Left lung (tissue), 10 donors: Measurements from ENCODE around the gene METTL23. TPM values are rescaled to one million over a fixed set of nuclear protein-coding genes. Genes with fewer than 3 reads are reported as not detected.
"Not testable (repeated sequence)": the region's sequence is repeated elsewhere in the genome, so short reads cannot be mapped to it uniquely, and the experiment has no call there.

Source experiments
- ATAC-seq: fragments of 200-7000 bp; cut with Tn5 transposase; one replicate; pipeline ENCODE4 v1.9.1; 2020; ENCODE audit warnings: moderate library complexity
- DNase-seq, 4 donors: peaks; one replicate each; pipeline ENCODE4 v3.0.0-alpha.2; 2013 to 2020
- H3K27ac ChIP-seq, 2 donors: fragments of 200-600 bp; sonication (generic) in 1 of 2; one replicate each; pipeline versions ENCODE4 v1.5.0 to v1.8.0; 2020 to 2021
- H3K27me3 ChIP-seq, 2 donors: fragments of 200-600 bp; sonication (generic) in 1 of 2; one replicate each; pipeline versions ENCODE4 v1.5.0 to v1.8.0; 2020 to 2021
- H3K36me3 ChIP-seq, 2 donors: fragments of 200-600 bp; sonication (generic) in 1 of 2; one replicate each; pipeline versions ENCODE4 v1.5.0 to v1.8.0; 2020 to 2021
- H3K4me1 ChIP-seq, 2 donors: fragments of 200-600 bp; one replicate each; pipeline ENCODE4 v1.8.0; 2021
- H3K4me3 ChIP-seq, 2 donors: fragments of 200-600 bp; sonication (generic) in 1 of 2; one replicate each; pipeline versions ENCODE4 v1.5.0 to v1.8.0; 2020 to 2021; ENCODE audit warnings: mild to moderate bottlenecking in 1 of 2
- H3K9me3 ChIP-seq, 2 donors: fragments of 200-600 bp; sonication (generic) in 1 of 2; one replicate each; pipeline versions ENCODE4 v1.5.0 to v1.8.0; 2020 to 2021
- CTCF ChIP-seq, 2 donors: fragments of 200-600 bp; sonication (generic) in 1 of 2; IDR thresholded peaks; one replicate each; pipeline versions ENCODE4 v1.5.0 to v1.8.0; 2021; ENCODE audit warnings: antibody characterized with exemption in 2 of 2
- intact Hi-C, 2 donors: fragments of 100-400 bp; cut with DNase I; formaldehyde crosslinking; loops; one replicate each; pipeline versions ENCODE4 v1.11.2 to v1.14.2; 2022
- polyA plus RNA-seq, 6 donors: library from polyadenylated mRNA; unstranded; fragments of 120-200 nt; gene quantifications; one replicate each; pipeline ENCODE4 v1.2.1, GENCODE V29; 2013; ENCODE audit not compliant: insufficient read length in 6 of 6
- total RNA-seq, 2 donors: library from RNA; stranded (reverse); fragmentation: NEBNext Ultra II Directional; extraction: Animal tissue kit (Norgen Biotek cat#: 25700); gene quantifications; one replicate each; pipeline ENCODE4 v1.2.1, GENCODE V29; 2021
- donor health status: DM: no; HTN: yes; CAD: no.
- donor health status: DM: no; HTN: no; CAD: no.

Gene METTL23
- total and polyA plus RNA-seq, 8 donors, result 30.6 to 40.2 (median 36.3) TPM

DNA sequence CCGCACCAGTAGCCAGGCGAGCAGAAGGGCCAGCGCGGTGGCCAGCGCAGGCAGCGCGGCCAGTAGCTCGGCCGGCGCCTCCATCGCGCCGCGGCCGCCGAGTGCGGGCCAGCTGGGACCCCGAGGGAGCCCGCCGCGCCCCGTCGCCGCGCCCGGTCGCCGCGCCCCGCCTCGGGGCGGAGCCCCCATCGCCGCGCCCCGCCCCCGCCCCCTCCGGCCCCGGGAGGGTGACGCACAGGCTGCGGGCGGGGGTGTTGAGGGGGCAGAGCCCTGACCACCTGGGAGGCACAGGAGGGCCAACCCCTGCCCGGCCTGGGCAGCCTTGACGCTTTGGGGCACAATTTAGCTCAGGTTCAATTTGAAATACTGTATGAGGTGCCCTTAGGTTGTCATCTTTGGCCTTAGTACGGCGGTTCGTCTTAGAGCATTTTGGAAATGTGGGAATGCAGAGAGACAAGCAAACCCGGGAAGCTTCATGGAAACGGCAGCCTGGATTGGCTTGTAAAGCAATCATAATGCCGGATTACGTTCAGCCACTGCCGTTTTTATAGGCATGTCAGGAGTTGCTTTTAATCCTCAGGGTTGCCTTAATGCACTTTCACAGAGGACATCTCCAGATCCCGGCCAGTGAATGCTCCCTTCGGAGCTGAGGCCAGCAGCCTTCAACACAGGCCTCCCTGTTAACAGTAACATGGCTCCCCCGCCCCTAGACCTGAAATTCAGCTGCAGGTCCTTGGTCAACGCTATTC lies 15.6 kb upstream of the METTL23 start, which contains the start of gene MXRA7:
MXRA7 (minus strand) TSS at position 103 of the 749 bp plus-strand sequence; CDS start at position 84, 19 bp downstream.
- TF ChIP-seq CTCF (IDR thresholded peaks at IDR 0.05), result no peak
- Histone ChIP-seq H3K9me3 (no peaks in the 10 kb centered on the region), H3K4me3 (peak within 1 kb of the TSS; percentile 51 to 80), H3K27me3 (peaks cover 0 to 6% of the 10 kb centered on the region in 2 donors), H3K4me1 (peaks cover 35 to 63% of the 10 kb centered on the region in 2 donors), H3K27ac (peak within 1 kb of the TSS; percentile 67 to 88), H3K36me3 (peaks cover 0 to 30% of the 10 kb centered on the region in 2 donors)
- intact Hi-C loops, result loop anchor here in 1 of 2 donors (10.0 kb wide), 1 partner anchor 156 kb away; no protein-coding TSS in a partner anchor
- DNase-seq, result peak in 3 of 4 donors; percentile 76 to 87 (median 76)
- peak; percentile 71 for ATAC-seq

GRCh38 chr17:76712321-76712720 lies 14.3 kb upstream of the METTL23 start:
- DNase-seq, H3K4me3 ChIP-seq, H3K9me3 ChIP-seq, ATAC-seq, H3K27me3 ChIP-seq: not testable (repeated sequence)
- Histone ChIP-seq H3K36me3 (peaks cover 0 to 43% of the 10 kb centered on the region in 2 donors), H3K4me1 (peaks cover 47 to 75% of the 10 kb centered on the region in 2 donors), H3K27ac (peak overlapping the region; percentile 55 to 70)
- intact Hi-C loops, result loop anchor here in 1 of 2 donors (10.0 kb wide), 1 partner anchor 158 kb away; no protein-coding TSS in a partner anchor

DNA sequence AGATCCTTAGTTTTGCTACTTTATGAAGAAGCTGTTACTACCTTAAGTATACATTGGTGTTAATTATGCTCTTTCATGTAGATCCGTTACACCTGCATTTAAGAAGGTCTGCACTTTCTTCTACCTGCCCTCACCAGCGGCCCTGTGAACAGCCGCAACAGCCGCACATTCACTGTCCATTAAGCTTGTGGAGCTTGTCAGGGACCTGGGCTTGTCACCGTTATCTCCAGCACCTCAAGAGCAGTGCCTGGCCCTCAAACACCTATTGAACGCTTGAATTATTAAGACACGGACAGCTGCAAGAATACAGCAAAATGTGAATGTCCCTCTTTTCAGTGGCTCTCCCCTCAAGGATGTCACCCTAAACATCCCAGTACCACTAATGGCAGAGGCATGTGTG lies 12.9 kb upstream of the METTL23 start:
- H3K27me3 ChIP-seq, result peaks cover 0 to 6% of the 10 kb centered on the region in 2 donors
- intact Hi-C loops, result loop anchor here in 1 of 2 donors (10.0 kb wide), 1 partner anchor 159 kb away; no protein-coding TSS in a partner anchor
- no peak for TF ChIP-seq CTCF (IDR thresholded peaks at IDR 0.05)
- no peak overlapping the region for H3K4me3 ChIP-seq
- peaks cover 0 to 57% of the 10 kb centered on the region in 2 donors for H3K36me3 ChIP-seq
- no peak overlapping the region for H3K27ac ChIP-seq
- no peak for ATAC-seq
- DNase-seq, result no peak
- peaks cover 33 to 71% of the 10 kb centered on the region in 2 donors for H3K4me1 ChIP-seq
- H3K9me3 ChIP-seq, result no peaks in the 10 kb centered on the region

DNA sequence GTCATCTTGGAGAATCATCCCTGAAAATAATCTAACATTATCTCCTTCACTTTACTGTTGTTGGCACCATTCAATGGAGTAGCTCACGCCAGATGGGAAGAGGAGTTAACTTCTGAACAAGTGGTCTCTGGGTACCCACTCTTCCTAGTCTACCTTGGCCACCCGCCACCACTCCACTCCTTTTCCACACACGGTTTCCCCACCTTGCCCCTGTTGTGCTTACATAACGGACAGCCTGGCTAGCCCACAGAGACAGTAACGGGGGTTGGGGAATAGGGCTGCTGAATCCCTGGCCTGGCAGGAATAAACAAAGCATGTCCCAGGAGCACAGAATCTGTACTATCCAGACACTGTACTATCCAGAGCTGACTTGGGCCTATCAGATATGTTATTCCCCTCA lies 12.3 kb upstream of the METTL23 start:
- no peak for TF ChIP-seq CTCF (IDR thresholded peaks at IDR 0.05)
- H3K27me3 ChIP-seq, result peaks cover 0 to 6% of the 10 kb centered on the region in 2 donors
- peak overlapping the region in 1 of 2 donors; percentile 95 for H3K27ac ChIP-seq
- intact Hi-C loops, result loop anchor here in 1 of 2 donors (10.0 kb wide), 1 partner anchor 160 kb away; no protein-coding TSS in a partner anchor
- DNase-seq, result no peak
- H3K4me3 ChIP-seq, result no peak overlapping the region
- H3K4me1 ChIP-seq, result peaks cover 29 to 66% of the 10 kb centered on the region in 2 donors
- H3K9me3 ChIP-seq, result no peaks in the 10 kb centered on the region
- peaks cover 0 to 63% of the 10 kb centered on the region in 2 donors for H3K36me3 ChIP-seq
- no peak for ATAC-seq

DNA sequence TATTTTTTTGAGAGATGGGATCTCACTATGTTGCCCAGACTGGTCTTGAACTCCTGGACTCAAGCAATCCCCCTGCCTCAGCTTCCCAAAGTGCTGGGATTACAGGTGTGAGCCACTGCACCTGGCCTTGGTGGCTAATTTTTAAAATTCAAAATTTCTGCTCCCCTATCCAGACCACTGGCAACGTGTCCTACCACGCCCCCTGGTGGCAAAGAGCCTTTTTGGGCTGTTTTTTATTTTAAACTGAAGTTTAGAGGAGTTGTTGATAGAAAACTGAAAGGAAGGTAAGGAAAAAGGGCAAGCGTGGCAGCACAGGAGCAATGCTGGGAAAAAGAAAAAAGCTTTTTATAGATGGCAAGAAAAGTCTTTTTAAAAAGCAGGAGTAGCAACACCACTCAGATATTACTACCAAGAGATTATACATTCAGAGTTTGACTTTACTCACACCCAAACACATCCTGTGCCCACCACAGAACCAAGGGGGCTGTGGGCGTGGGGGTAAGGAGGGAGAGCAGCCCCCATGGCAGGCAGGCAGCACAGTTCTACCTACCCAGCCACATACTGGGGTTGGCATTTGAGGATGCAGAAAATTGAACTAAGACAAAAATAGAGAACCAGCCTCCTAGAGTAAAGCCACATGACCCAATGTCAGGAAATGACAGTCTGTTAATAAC lies 11.7 kb upstream of the METTL23 start:
- no peak overlapping the region for H3K4me3 ChIP-seq
- peaks cover 29 to 60% of the 10 kb centered on the region in 2 donors for H3K4me1 ChIP-seq
- peak overlapping the region; percentile 75 to 95 for H3K27ac ChIP-seq
- no peaks in the 10 kb centered on the region for H3K9me3 ChIP-seq
- peaks cover 0 to 69% of the 10 kb centered on the region in 2 donors for H3K36me3 ChIP-seq
- DNase-seq (no peak), ATAC-seq (peak; percentile 14)
- peaks cover 0 to 5% of the 10 kb centered on the region in 2 donors for H3K27me3 ChIP-seq
- intact Hi-C loops, result loop anchor here in 1 of 2 donors (10.0 kb wide), 1 partner anchor 160 kb away; no protein-coding TSS in a partner anchor
- TF ChIP-seq CTCF (IDR thresholded peaks at IDR 0.05), result peak; percentile 66 to 83
